ENCODE data around the gene PRKG2. TPM values are rescaled to one million over a fixed set of nuclear protein-coding genes. Genes with fewer than 3 reads are reported as not detected.

Gene PRKG2
- total RNA-seq, 1 donor from 2014 or later: 11.9 TPM

DNA sequence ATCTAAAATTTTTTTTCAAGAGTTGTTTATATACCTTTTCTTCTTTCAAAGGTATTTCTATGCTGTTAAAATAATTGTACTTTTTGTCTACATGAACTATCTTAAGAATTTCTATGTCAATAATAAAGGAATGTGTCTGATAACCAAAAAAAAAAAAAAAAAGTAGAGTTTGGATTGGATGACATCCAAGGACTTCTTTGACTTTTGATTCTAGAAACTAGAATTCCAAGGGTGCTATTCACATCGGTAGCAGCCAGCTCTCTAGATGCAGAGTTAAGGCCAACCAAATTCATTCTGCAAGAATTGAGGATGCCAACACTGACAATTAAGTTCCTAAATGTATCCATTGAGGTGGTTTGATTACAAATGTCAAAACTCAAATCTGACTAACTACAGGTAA is 42.0 kb upstream of the PRKG2 start:
- Mint-ChIP-seq H3K36me3 (no peaks in the 10 kb centered on the region), H3K4me1 (ENCODE audit: unreplicated experiment) (peaks cover 23% of the 10 kb centered on the region), H3K4me3 (no peak overlapping the region), H3K9me3 (no peaks in the 10 kb centered on the region), H3K27me3 (peaks cover 6% of the 10 kb centered on the region), H3K27ac (no peak overlapping the region)
- DNase-seq (ENCODE audit: extremely low spot score, unreplicated experiment): no peak
- TF ChIP-seq, protein P1, sequence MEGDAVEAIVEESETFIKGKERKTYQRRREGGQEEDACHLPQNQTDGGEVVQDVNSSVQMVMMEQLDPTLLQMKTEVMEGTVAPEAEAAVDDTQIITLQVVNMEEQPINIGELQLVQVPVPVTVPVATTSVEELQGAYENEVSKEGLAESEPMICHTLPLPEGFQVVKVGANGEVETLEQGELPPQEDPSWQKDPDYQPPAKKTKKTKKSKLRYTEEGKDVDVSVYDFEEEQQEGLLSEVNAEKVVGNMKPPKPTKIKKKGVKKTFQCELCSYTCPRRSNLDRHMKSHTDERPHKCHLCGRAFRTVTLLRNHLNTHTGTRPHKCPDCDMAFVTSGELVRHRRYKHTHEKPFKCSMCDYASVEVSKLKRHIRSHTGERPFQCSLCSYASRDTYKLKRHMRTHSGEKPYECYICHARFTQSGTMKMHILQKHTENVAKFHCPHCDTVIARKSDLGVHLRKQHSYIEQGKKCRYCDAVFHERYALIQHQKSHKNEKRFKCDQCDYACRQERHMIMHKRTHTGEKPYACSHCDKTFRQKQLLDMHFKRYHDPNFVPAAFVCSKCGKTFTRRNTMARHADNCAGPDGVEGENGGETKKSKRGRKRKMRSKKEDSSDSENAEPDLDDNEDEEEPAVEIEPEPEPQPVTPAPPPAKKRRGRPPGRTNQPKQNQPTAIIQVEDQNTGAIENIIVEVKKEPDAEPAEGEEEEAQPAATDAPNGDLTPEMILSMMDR (conservative IDR thresholded peaks at IDR 0.05): no peak

GRCh38 chr4:81256059-81256970 is 41.3 kb upstream of the PRKG2 start:
- TF ChIP-seq, protein P1 (conservative IDR thresholded peaks at IDR 0.05): no peak
- no peak for DNase-seq (ENCODE audit: extremely low spot score, unreplicated experiment)
- H3K4me3 Mint-ChIP-seq: no peak overlapping the region
- no peaks in the 10 kb centered on the region for H3K9me3 Mint-ChIP-seq
- H3K27ac Mint-ChIP-seq: no peak overlapping the region
- H3K4me1 Mint-ChIP-seq (ENCODE audit: unreplicated experiment): peaks cover 23% of the 10 kb centered on the region
- peaks cover 6% of the 10 kb centered on the region for H3K27me3 Mint-ChIP-seq
- H3K36me3 Mint-ChIP-seq: no peaks in the 10 kb centered on the region

GRCh38 chr4:81255524-81255923 is 40.5 kb upstream of the PRKG2 start:
- Mint-ChIP-seq H3K4me1 (ENCODE audit: unreplicated experiment) (peaks cover 23% of the 10 kb centered on the region), H3K27me3 (peaks cover 6% of the 10 kb centered on the region), H3K27ac (no peak overlapping the region), H3K9me3 (peaks cover 4% of the 10 kb centered on the region), H3K4me3 (no peak overlapping the region), H3K36me3 (no peaks in the 10 kb centered on the region)
- no peak for DNase-seq (ENCODE audit: extremely low spot score, unreplicated experiment)
- TF ChIP-seq, protein P1 (conservative IDR thresholded peaks at IDR 0.05): no peak

- Mint-ChIP-seq H3K27ac (no peak overlapping the region), H3K4me3 (no peak overlapping the region), H3K36me3 (no peaks in the 10 kb centered on the region), H3K27me3 (peaks cover 6% of the 10 kb centered on the region), H3K4me1 (ENCODE audit: unreplicated experiment) (peaks cover 7% of the 10 kb centered on the region), H3K9me3 (peaks cover 4% of the 10 kb centered on the region)
- DNase-seq (ENCODE audit: extremely low spot score, unreplicated experiment): no peak
- TF ChIP-seq, protein P1 (conservative IDR thresholded peaks at IDR 0.05): no peak
Observed at GRCh38 chr4:81250430-81250829, 35.4 kb upstream of the PRKG2 start.

GRCh38 chr4:81245218-81246009 is 30.4 kb upstream of the PRKG2 start:
- Mint-ChIP-seq H3K27me3 (peaks cover 2% of the 10 kb centered on the region), H3K9me3 (no peaks in the 10 kb centered on the region), H3K4me1 (ENCODE audit: unreplicated experiment) (peaks cover 4% of the 10 kb centered on the region), H3K27ac (no peak overlapping the region), H3K4me3 (no peak overlapping the region), H3K36me3 (no peaks in the 10 kb centered on the region)
- TF ChIP-seq, protein P1 (conservative IDR thresholded peaks at IDR 0.05): no peak
- no peak for DNase-seq (ENCODE audit: extremely low spot score, unreplicated experiment)
